Prostate gland (tissue), 2 donors: Measurements from ENCODE around the gene PIGX. TPM values are rescaled to one million over a fixed set of nuclear protein-coding genes. Genes with fewer than 3 reads are reported as not detected.
"Not testable (repeated sequence)": the region's sequence is repeated elsewhere in the genome, so short reads cannot be mapped to it uniquely, and the experiment has no call there.

Source experiments
- DNase-seq: peaks from one replicate; pipeline ENCODE4 v3.0.0-alpha.2; 2019; ENCODE audit warnings: low spot score
- H3K27ac ChIP-seq, 2 donors: fragments of 200-600 bp; sonication (generic); 2 replicates each; pipeline ENCODE4 v1.5.1; 2017 to 2019
- H3K27me3 ChIP-seq: fragments of 200-600 bp; sonication (generic); replicated peaks from 2 replicates; pipeline ENCODE4 v1.5.1; 2019; ENCODE audit not compliant: insufficient read depth
- H3K36me3 ChIP-seq, 2 donors: fragments of 200-600 bp; sonication (generic); 1 replicate in 1 of 2; 2 replicates in 1 of 2; pipeline versions ENCODE4 v1.5.1 to v1.8.1; 2017 to 2019
- H3K4me1 ChIP-seq: fragments of 200-600 bp; sonication (generic); replicated peaks from 2 replicates; pipeline ENCODE4 v1.5.1; 2019
- H3K4me3 ChIP-seq, 2 donors: fragments of 200-600 bp; sonication (generic); 2 replicates each; pipeline ENCODE4 v1.5.1; 2017 to 2019
- H3K9me3 ChIP-seq: fragments of 200-600 bp; sonication (generic); 2 replicates; pipeline ENCODE4 v1.5.1; 2017
- CTCF ChIP-seq, 4 experiments: fragments of 200-600 bp in 2 of 4; fragments of 450-650 bp in 2 of 4; sonication (generic) in 2 of 4; IDR thresholded peaks; 1 replicate in 3 of 4; 2 replicates in 1 of 4; pipeline ENCODE4 v1.5.1; 2016 to 2019; ENCODE audit warnings: antibody characterized with exemption in 4 of 4, mild to moderate bottlenecking in 2 of 4, moderate library complexity in 2 of 4
- POLR2A ChIP-seq: fragments of 450-650 bp; IDR thresholded peaks from one replicate; pipeline ENCODE4 v1.6.1; 2016; ENCODE audit warnings: antibody characterized with exemption, mild to moderate bottlenecking
- POLR2AphosphoS5 ChIP-seq: sonication (generic); formaldehyde crosslinking; IDR thresholded peaks from one replicate; pipeline ENCODE4 v1.6.1; 2017; ENCODE audit warnings: antibody characterized with exemption
- WGBS: methylation state at CpG from one replicate; pipeline ENCODE4 v1.1.5; 2018; 5-methylcytosine and 5-hydroxymethylcytosine counted together
- intact Hi-C: fragments of 100-400 bp; cut with DNase I; formaldehyde crosslinking; loops from one replicate; pipeline ENCODE4 v1.14.2; 2022
- total RNA-seq, 2 donors: library from RNA; depleted of rRNA; stranded (reverse); fragments of >200 nt; gene quantifications; one replicate each; pipeline ENCODE4 v1.1.0, GENCODE V29; 2016

The PIGX gene
- total RNA-seq, 2 donors from 2014 or later: 32.6 to 60.4 TPM

GRCh38 chr3:196706327-196706726 lies 5.8 kb upstream of the PIGX start:
- Histone ChIP-seq H3K4me1 (no peaks in the 10 kb centered on the region), H3K27me3 (no peaks in the 10 kb centered on the region), H3K4me3 (no peak overlapping the region), H3K9me3 (no peaks in the 10 kb centered on the region), H3K36me3 (no peaks in the 10 kb centered on the region), H3K27ac (no peak overlapping the region)
- intact Hi-C loops: no loop called here
- DNase-seq: peak; percentile 21
- no peak for TF ChIP-seq POLR2AphosphoS5
- no peak for TF ChIP-seq CTCF (IDR thresholded peaks at IDR 0.05)
- TF ChIP-seq POLR2A: no peak
- 43% methylated on average over 5 of the region's 5 CpGs for WGBS

GRCh38 chr3:196706731-196707130 lies 5.4 kb upstream of the PIGX start:
- Histone ChIP-seq H3K36me3 (no peaks in the 10 kb centered on the region), H3K27me3 (no peaks in the 10 kb centered on the region), H3K9me3 (no peaks in the 10 kb centered on the region), H3K27ac (no peak overlapping the region), H3K4me1 (no peaks in the 10 kb centered on the region), H3K4me3 (no peak overlapping the region)
- TF ChIP-seq CTCF (IDR thresholded peaks at IDR 0.05) (no peak), POLR2AphosphoS5 (no peak), POLR2A (no peak)
- intact Hi-C loops: no loop called here
- 100% methylated on average over 4 of the region's 4 CpGs for WGBS
- DNase-seq: no peak

- Histone ChIP-seq H3K4me1 (no peaks in the 10 kb centered on the region), H3K4me3 (no peak overlapping the region), H3K9me3 (no peaks in the 10 kb centered on the region), H3K27ac (no peak overlapping the region), H3K27me3 (no peaks in the 10 kb centered on the region), H3K36me3 (no peaks in the 10 kb centered on the region)
- 39% methylated on average over 8 of the region's 8 CpGs for WGBS
- intact Hi-C loops: no loop called here
- DNase-seq: peak; percentile 16
- TF ChIP-seq CTCF (IDR thresholded peaks at IDR 0.05) (no peak), POLR2AphosphoS5 (peak; percentile 44)
These were observed 4.6 kb upstream of the PIGX start for GRCh38 chr3:196707566-196707965.

- no peak for TF ChIP-seq POLR2A
- no peak for TF ChIP-seq CTCF (IDR thresholded peaks at IDR 0.05)
- TF ChIP-seq POLR2AphosphoS5: no peak
- H3K27me3 ChIP-seq: no peaks in the 10 kb centered on the region
- H3K36me3 ChIP-seq: no peaks in the 10 kb centered on the region
- no peaks in the 10 kb centered on the region for H3K4me1 ChIP-seq
- H3K9me3 ChIP-seq: no peaks in the 10 kb centered on the region
- no peak for DNase-seq
- H3K27ac ChIP-seq: no peak overlapping the region
- 49% methylated on average over 7 of the region's 7 CpGs for WGBS
- intact Hi-C loops: no loop called here
- no peak overlapping the region for H3K4me3 ChIP-seq
These were observed 3.7 kb upstream of the PIGX start for GRCh38 chr3:196708467-196708866.

- Histone ChIP-seq H3K9me3 (no peaks in the 10 kb centered on the region), H3K4me1 (no peaks in the 10 kb centered on the region), H3K36me3 (no peaks in the 10 kb centered on the region), H3K4me3 (peak overlapping the region; percentile 77 to 90), H3K27ac (peak overlapping the region; percentile 93), H3K27me3 (no peaks in the 10 kb centered on the region)
- TF ChIP-seq POLR2AphosphoS5: no peak
- TF ChIP-seq CTCF (IDR thresholded peaks at IDR 0.05): peak in 1 of 4 experiments; percentile 34
- peak; percentile 52 for DNase-seq
- intact Hi-C loops: loop anchor here (2.0 kb wide), 1 partner anchor 28 kb away; no protein-coding TSS in a partner anchor
- WGBS: 6% methylated on average over 54 of the region's 64 CpGs
These were observed 587 bp downstream of the PIGX start for GRCh38 chr3:196712514-196713413.

- intact Hi-C loops, H3K27me3 ChIP-seq, H3K36me3 ChIP-seq, H3K27ac ChIP-seq, H3K4me1 ChIP-seq, H3K4me3 ChIP-seq, DNase-seq, H3K9me3 ChIP-seq: not testable (repeated sequence)
- 94% methylated on average over 3 of the region's 3 CpGs for WGBS
These were observed 5.0 kb downstream of the PIGX start for GRCh38 chr3:196717162-196717561.
